Vagina (tissue), 2 donors: Measurements from ENCODE around the gene MPPED1. TPM values are rescaled to one million over a fixed set of nuclear protein-coding genes. Genes with fewer than 3 reads are reported as not detected.

ENCODE experiments used
- DNase-seq, 2 donors: peaks; one replicate each; pipeline ENCODE4 v3.0.0-alpha.2; 2017; ENCODE audit errors: extremely low spot score in 2 of 2
- H3K27ac ChIP-seq: fragments of 200-600 bp; sonication (generic); one replicate; pipeline ENCODE4 v1.5.1; 2019
- H3K27me3 ChIP-seq: fragments of 200-600 bp; sonication (generic); one replicate; pipeline ENCODE4 v1.5.1; 2019
- H3K36me3 ChIP-seq, 2 donors: fragments of 200-600 bp; sonication (generic); one replicate each; pipeline ENCODE4 v1.5.1; 2017 to 2019
- H3K4me1 ChIP-seq: fragments of 200-600 bp; sonication (generic); one replicate; pipeline ENCODE4 v1.5.1; 2019
- H3K4me3 ChIP-seq, 2 donors: fragments of 200-600 bp; sonication (generic); 1 replicate in 1 of 2; 2 replicates in 1 of 2; pipeline ENCODE4 v1.5.1; 2016 to 2019
- H3K9me3 ChIP-seq: fragments of 200-600 bp; sonication (generic); one replicate; pipeline ENCODE4 v1.5.1; 2019
- CTCF ChIP-seq, 3 experiments: fragments of 450-650 bp in 2 of 3; fragments of 200-600 bp in 1 of 3; sonication (generic) in 1 of 3; IDR thresholded peaks; one replicate each; pipeline ENCODE4 v1.5.1; 2017 to 2019; ENCODE audit warnings: antibody characterized with exemption in 3 of 3, mild to moderate bottlenecking in 2 of 3, moderate library complexity in 2 of 3
- POLR2A ChIP-seq, 2 donors: fragments of 450-650 bp; IDR thresholded peaks; one replicate each; pipeline ENCODE4 v1.6.1; 2017; ENCODE audit warnings: antibody characterized with exemption in 2 of 2, mild to moderate bottlenecking in 2 of 2, moderate library complexity in 2 of 2
- POLR2AphosphoS5 ChIP-seq, 2 donors: sonication (generic); formaldehyde crosslinking; IDR thresholded peaks; one replicate each; pipeline ENCODE4 v1.9.0; 2017; ENCODE audit warnings: antibody characterized with exemption in 2 of 2, mild to moderate bottlenecking in 2 of 2, low read depth in 1 of 2; ENCODE audit not compliant: insufficient read depth in 1 of 2
- intact Hi-C: fragments of 100-400 bp; cut with DNase I; formaldehyde crosslinking; loops from one replicate; pipeline ENCODE4 v1.15.1; 2023
- total RNA-seq: library from RNA; depleted of rRNA; stranded (reverse); fragments of >200 nt; gene quantifications from one replicate; pipeline ENCODE4 v1.2.3, GENCODE V29; 2016

MPPED1 gene
- total RNA-seq, result 0.49 TPM

GRCh38 chr22:43411869-43412807 lies at the start of gene MPPED1:
TSS of gene MPPED1 (plus strand) at chr22:43412014. CDS start at chr22:43424986, 12,972 bp downstream.
- DNase-seq, result no peak
- Histone ChIP-seq H3K9me3 (no peaks in the 10 kb centered on the region), H3K36me3 (no peaks in the 10 kb centered on the region), H3K27ac (no peak within 1 kb of the TSS), H3K4me1 (no peaks in the 10 kb centered on the region), H3K27me3 (no peaks in the 10 kb centered on the region), H3K4me3 (no peak within 1 kb of the TSS)
- no peak for TF ChIP-seq CTCF (IDR thresholded peaks at IDR 0.05)
- no peak for TF ChIP-seq POLR2A (IDR thresholded peaks at IDR 0.05)
- TF ChIP-seq POLR2AphosphoS5 (IDR thresholded peaks at IDR 0.05; ENCODE audit: insufficient read depth in 1 of 2, low read depth in 1 of 2), result no peak
- intact Hi-C loops, result no loop called here

- Histone ChIP-seq H3K9me3 (no peaks in the 10 kb centered on the region), H3K36me3 (no peaks in the 10 kb centered on the region), H3K4me3 (no peak overlapping the region), H3K4me1 (no peaks in the 10 kb centered on the region), H3K27me3 (no peaks in the 10 kb centered on the region), H3K27ac (no peak overlapping the region)
- DNase-seq, result no peak
- no peak for TF ChIP-seq CTCF (IDR thresholded peaks at IDR 0.05)
- no peak for TF ChIP-seq POLR2AphosphoS5 (IDR thresholded peaks at IDR 0.05; ENCODE audit: insufficient read depth in 1 of 2, low read depth in 1 of 2)
- TF ChIP-seq POLR2A (IDR thresholded peaks at IDR 0.05), result no peak
- intact Hi-C loops, result no loop called here
Measured at GRCh38 chr22:43363315-43364168, 48.3 kb upstream of the MPPED1 start.

GRCh38 chr22:43364169-43364435 lies 47.7 kb upstream of the MPPED1 start:
- TF ChIP-seq POLR2AphosphoS5 (IDR thresholded peaks at IDR 0.05; ENCODE audit: insufficient read depth in 1 of 2, low read depth in 1 of 2) (no peak), CTCF (IDR thresholded peaks at IDR 0.05) (no peak), POLR2A (IDR thresholded peaks at IDR 0.05) (no peak)
- no peaks in the 10 kb centered on the region for H3K4me1 ChIP-seq
- no peaks in the 10 kb centered on the region for H3K36me3 ChIP-seq
- no peak overlapping the region for H3K27ac ChIP-seq
- DNase-seq, result no peak
- intact Hi-C loops, result no loop called here
- H3K9me3 ChIP-seq, result no peaks in the 10 kb centered on the region
- H3K27me3 ChIP-seq, result no peaks in the 10 kb centered on the region
- no peak overlapping the region for H3K4me3 ChIP-seq

GRCh38 chr22:43365715-43366440 lies 45.9 kb upstream of the MPPED1 start:
- no peaks in the 10 kb centered on the region for H3K27me3 ChIP-seq

More at GRCh38 chr22:43365715-43366440, 45.9 kb upstream of the MPPED1 start:
- TF ChIP-seq POLR2AphosphoS5 (IDR thresholded peaks at IDR 0.05; ENCODE audit: insufficient read depth in 1 of 2, low read depth in 1 of 2) (no peak), POLR2A (IDR thresholded peaks at IDR 0.05) (no peak), CTCF (IDR thresholded peaks at IDR 0.05) (no peak)
- Histone ChIP-seq H3K27ac (no peak overlapping the region), H3K4me3 (no peak overlapping the region), H3K9me3 (no peaks in the 10 kb centered on the region), H3K36me3 (no peaks in the 10 kb centered on the region), H3K4me1 (no peaks in the 10 kb centered on the region)
- intact Hi-C loops, result no loop called here
- no peak for DNase-seq
